Common myeloid progenitor, CD34-positive (primary cell): ENCODE measurements around the gene ZBTB1. TPM values are rescaled to one million over a fixed set of nuclear protein-coding genes. Genes with fewer than 3 reads are reported as not detected.
A peak's percentile ranks its signal among the peaks of the same experiment; 100 is the strongest.

Experiments used
- CTCF ChIA-PET: fragments of 350-600 bp; sonication (Branson Sonifier 250); formaldehyde crosslinking; loops from one replicate; lab custom pipeline; 2021; ENCODE audit warnings: antibody characterized with exemption; lab: Charles Lee
- POLR2A ChIA-PET: fragments of 350-600 bp; sonication (Branson Sonifier 250); formaldehyde crosslinking; loops from one replicate; lab custom pipeline; 2021; ENCODE audit warnings: antibody characterized with exemption; lab: Charles Lee
- DNase-seq, 3 donors: peaks; one replicate each; pipeline versions ENCODE4 v3.0.0 to v3.0.0-alpha.2; 2013
- H3K27ac ChIP-seq, 2 experiments: 1 replicate in 1 of 2; 2 replicates in 1 of 2; pipeline ENCODE4 v1.7.0; 2013; ENCODE audit warnings: inconsistent platforms in 2 of 2, low read length in 2 of 2, mild to moderate bottlenecking in 2 of 2, low read depth in 1 of 2, moderate library complexity in 1 of 2; ENCODE audit not compliant: severe bottlenecking in 2 of 2, insufficient read depth in 1 of 2, poor library complexity in 1 of 2
- H3K27me3 ChIP-seq, 5 experiments: replicated peaks in 2 of 5; 1 replicate in 3 of 5; 2 replicates in 2 of 5; pipeline versions ENCODE4 v1.6.1 to v1.7.0; 2013; ENCODE audit warnings: low read length in 4 of 5, mild to moderate bottlenecking in 2 of 5, moderate library complexity in 2 of 5, inconsistent platforms in 1 of 5; ENCODE audit not compliant: insufficient read depth in 5 of 5, control insufficient read depth in 4 of 5
- H3K36me3 ChIP-seq, 4 experiments: 1 replicate in 2 of 4; 2 replicates in 2 of 4; pipeline versions ENCODE4 v1.6.1 to v1.7.0; 2013; ENCODE audit warnings: low read length in 3 of 4, control low read depth in 1 of 4, mild to moderate bottlenecking in 1 of 4; ENCODE audit not compliant: control insufficient read depth in 4 of 4, insufficient read depth in 4 of 4
- H3K4me1 ChIP-seq, 4 experiments: 1 replicate in 3 of 4; 2 replicates in 1 of 4; pipeline versions ENCODE4 v1.6.1 to v1.7.1; 2013; ENCODE audit warnings: low read length in 3 of 4, mild to moderate bottlenecking in 3 of 4, control low read depth in 1 of 4, inconsistent platforms in 1 of 4, moderate library complexity in 1 of 4; ENCODE audit not compliant: control insufficient read depth in 4 of 4, insufficient read depth in 4 of 4; ENCODE audit errors: control extremely low read depth in 1 of 4
- H3K4me3 ChIP-seq, 7 experiments: 1 replicate in 4 of 7; 2 replicates in 3 of 7; pipeline versions ENCODE4 v1.5.1 to v1.7.0; 2013; ENCODE audit warnings: mild to moderate bottlenecking in 7 of 7, low read length in 6 of 7, moderate library complexity in 6 of 7, inconsistent platforms in 2 of 7, low read depth in 2 of 7, control low read depth in 1 of 7; ENCODE audit not compliant: insufficient read depth in 4 of 7, control insufficient read depth in 1 of 7; ENCODE audit errors: extremely low read depth in 1 of 7
- H3K9me3 ChIP-seq, 5 experiments: 1 replicate in 4 of 5; 2 replicates in 1 of 5; pipeline versions ENCODE4 v1.6.1 to v1.7.1; 2013; ENCODE audit warnings: low read length in 4 of 5, mild to moderate bottlenecking in 2 of 5, inconsistent platforms in 1 of 5, low read depth in 1 of 5, moderate library complexity in 1 of 5; ENCODE audit not compliant: control insufficient read depth in 4 of 5, insufficient read depth in 2 of 5; ENCODE audit errors: control extremely low read depth in 1 of 5
- WGBS: methylation state at CpG from one replicate; pipeline ENCODE4 v1.1.5; 2013; ENCODE audit not compliant: insufficient coverage; 5-methylcytosine and 5-hydroxymethylcytosine counted together
- polyA plus RNA-seq: library from polyadenylated mRNA; unstranded; fragments of 120-200 nt; gene quantifications from one replicate; pipeline ENCODE4 v1.2.1, GENCODE V29; 2013

ZBTB1 gene, protein sequence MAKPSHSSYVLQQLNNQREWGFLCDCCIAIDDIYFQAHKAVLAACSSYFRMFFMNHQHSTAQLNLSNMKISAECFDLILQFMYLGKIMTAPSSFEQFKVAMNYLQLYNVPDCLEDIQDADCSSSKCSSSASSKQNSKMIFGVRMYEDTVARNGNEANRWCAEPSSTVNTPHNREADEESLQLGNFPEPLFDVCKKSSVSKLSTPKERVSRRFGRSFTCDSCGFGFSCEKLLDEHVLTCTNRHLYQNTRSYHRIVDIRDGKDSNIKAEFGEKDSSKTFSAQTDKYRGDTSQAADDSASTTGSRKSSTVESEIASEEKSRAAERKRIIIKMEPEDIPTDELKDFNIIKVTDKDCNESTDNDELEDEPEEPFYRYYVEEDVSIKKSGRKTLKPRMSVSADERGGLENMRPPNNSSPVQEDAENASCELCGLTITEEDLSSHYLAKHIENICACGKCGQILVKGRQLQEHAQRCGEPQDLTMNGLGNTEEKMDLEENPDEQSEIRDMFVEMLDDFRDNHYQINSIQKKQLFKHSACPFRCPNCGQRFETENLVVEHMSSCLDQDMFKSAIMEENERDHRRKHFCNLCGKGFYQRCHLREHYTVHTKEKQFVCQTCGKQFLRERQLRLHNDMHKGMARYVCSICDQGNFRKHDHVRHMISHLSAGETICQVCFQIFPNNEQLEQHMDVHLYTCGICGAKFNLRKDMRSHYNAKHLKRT
- 67.4 TPM for polyA plus RNA-seq

DNA sequence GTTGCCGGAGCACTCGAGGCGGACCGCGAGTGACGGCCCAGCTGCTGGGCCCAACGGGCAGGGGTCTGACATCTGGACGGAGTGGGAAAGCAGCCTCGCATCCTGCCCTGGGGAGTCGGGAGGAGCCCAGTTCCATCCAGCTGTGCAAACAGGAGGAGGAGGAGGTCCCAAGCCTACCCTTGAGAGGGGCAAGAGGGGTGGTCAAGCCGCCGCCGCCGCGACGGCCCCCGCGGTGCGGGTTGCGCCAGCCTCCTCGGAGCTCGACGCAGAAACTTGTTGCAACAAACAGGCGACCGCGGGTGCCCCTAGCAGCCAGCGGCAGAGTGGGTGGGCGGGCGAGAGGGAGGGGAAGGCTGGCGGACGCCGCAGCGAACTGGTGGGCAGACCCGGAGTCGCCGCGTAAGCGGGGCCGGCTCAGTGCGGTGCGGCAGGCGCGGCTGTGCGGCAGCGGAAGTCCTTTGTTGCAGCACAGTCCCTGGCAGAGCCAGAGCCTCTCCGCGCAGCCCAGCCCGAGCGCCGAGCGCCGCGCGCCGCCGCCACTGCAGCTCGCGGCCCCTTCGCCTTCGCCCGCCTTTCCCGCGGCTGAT, at the start of gene ZBTB1:
Gene ZBTB1, plus strand, starts transcription at position 461 of the 587 bp plus-strand sequence. CDS start 16,735 bp downstream, outside the sequence.
- WGBS: under 1% methylated on average over 60 of the region's 63 CpGs
- H3K27ac ChIP-seq: peak within 1 kb of the TSS; percentile 97 to 99
- peak within 1 kb of the TSS; percentile 75 to 97 (median 90) for H3K4me3 ChIP-seq
- no peaks in the 10 kb centered on the region for H3K36me3 ChIP-seq
- no peaks in the 10 kb centered on the region for H3K27me3 ChIP-seq
- H3K4me1 ChIP-seq: peaks cover 33 to 74% (median 61%) of the 10 kb centered on the region in 4 experiments
- CTCF ChIA-PET: interaction anchor here (0.7 to 0.8 kb wide), 2 partner anchors 19 to 307 kb away, joined by 3 read pairs; no protein-coding TSS in a partner anchor
- no peaks in the 10 kb centered on the region for H3K9me3 ChIP-seq
- POLR2A ChIA-PET: interaction anchor here (1.0 to 2.7 kb wide), 6 partner anchors 9 to 166 kb away, joined by 3 to 8 read pairs (median 3); no protein-coding TSS in a partner anchor
- peak; percentile 88 to 96 (median 95) for DNase-seq

DNA sequence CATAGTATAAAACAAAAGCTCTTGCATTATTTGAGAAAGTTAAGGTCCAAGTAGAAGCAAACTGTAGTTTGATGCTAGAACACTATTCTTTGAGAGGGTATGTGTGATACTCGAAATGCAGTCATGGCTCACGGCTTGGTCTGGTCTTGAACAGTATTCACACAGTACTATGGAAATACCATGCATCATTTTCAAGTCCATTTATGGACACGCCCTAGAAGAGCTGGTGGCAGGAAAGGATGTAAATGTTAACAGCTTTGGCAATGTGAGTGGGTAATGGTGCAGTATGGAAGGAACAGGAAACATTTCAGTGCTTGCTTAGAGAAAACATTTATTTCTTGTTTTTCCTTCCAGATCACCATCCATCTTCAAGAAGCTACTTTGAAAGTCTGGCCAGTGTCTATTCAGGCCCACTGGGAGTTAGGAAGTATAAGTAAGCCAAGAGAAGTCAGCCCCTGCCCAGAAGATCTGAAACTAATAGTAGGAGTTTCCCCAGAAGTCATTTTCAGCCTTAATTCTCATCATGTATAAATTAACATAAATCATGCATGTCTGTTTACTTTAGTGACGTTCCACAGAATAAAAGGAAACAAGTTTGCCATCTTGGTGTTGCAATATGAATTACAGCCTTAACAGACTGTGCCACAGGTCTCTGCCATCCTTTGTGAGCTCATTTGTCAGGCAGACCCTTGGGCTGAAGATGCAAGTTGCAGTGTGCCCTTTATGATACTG, 45.0 kb upstream of the ZBTB1 start:
- Histone ChIP-seq H3K27ac (no peak overlapping the region), H3K4me1 (peaks cover 0 to 3% (median 3%) of the 10 kb centered on the region in 4 experiments), H3K36me3 (peaks cover 12 to 60% (median 29%) of the 10 kb centered on the region in 4 experiments), H3K4me3 (no peak overlapping the region), H3K27me3 (no peaks in the 10 kb centered on the region), H3K9me3 (no peaks in the 10 kb centered on the region)
- ChIA-PET CTCF (interaction anchor here (1.2 to 2.8 kb wide), 3 partner anchors 11 to 29 kb away, joined by 3 to 9 read pairs (median 5); no protein-coding TSS in a partner anchor), POLR2A (no interaction called here)
- DNase-seq: peak in 1 of 3 donors; percentile 19
- 0% methylated on average over 1 of the region's 4 CpGs for WGBS

DNA sequence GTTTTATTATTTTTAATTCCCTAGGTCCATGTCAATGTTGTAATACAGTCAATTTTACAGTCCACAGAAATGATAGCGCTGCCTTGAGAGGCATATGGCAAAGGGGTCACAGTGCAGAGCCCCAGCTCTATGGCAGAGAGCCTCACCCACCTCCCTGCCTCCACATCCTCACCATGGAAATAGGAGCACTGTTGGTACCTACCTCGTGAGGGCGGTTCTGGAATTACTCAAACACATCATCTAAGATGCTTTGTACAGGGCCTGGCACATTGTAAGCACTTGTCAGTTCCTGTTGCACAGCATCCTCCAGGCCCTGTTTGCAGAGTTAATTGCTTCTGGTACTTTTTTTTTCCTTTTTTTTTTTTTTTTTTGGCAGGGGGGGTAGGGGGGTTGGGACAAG, 43.3 kb upstream of the ZBTB1 start:
- ChIA-PET CTCF (interaction anchor here (1.1 to 1.4 kb wide), 2 partner anchors 9 to 17 kb away, joined by 3 read pairs; no protein-coding TSS in a partner anchor), POLR2A (interaction anchor here (1.0 kb wide), 1 partner anchor 42 kb away, joined by 3 read pairs; no protein-coding TSS in a partner anchor)

DNA sequence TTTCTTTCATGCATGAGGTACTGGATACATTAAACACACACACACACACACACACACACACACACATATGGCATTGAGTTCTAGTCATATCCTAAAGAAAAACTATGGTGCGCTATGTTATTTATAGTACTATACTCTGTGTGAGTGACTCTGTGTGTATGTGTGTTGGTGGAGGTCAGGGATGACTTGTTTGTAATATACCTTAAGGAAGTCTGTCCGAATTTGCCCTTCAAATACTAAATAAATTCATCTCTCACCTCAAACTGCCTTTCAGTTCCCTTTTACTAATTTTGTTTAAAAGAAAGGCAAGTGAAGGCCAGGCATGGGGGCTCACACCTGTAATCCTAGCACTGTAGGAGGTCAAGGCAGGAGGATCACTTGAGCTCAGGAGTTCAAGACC, 41.4 kb upstream of the ZBTB1 start:
- CTCF ChIA-PET: interaction anchor here (0.6 to 1.8 kb wide), 7 partner anchors 9 to 47 kb away, joined by 3 to 10 read pairs (median 3); no protein-coding TSS in a partner anchor
- Histone ChIP-seq H3K27ac (no peak overlapping the region), H3K4me1 (peaks cover 11 to 16% (median 14%) of the 10 kb centered on the region in 4 experiments), H3K9me3 (no peaks in the 10 kb centered on the region), H3K27me3 (no peaks in the 10 kb centered on the region), H3K36me3 (peaks cover 0 to 28% (median 11%) of the 10 kb centered on the region in 4 experiments), H3K4me3 (no peak overlapping the region)
- POLR2A ChIA-PET: interaction anchor here (0.6 kb wide), 1 partner anchor 94 kb away, joined by 3 read pairs; no protein-coding TSS in a partner anchor
- DNase-seq: no peak
- no CpG with 5 or more reads among the region's 2 CpGs for WGBS

More for the DNA sequence above, 43.3 kb upstream of the ZBTB1 start:
- H3K36me3 ChIP-seq: peaks cover 0 to 44% (median 17%) of the 10 kb centered on the region in 4 experiments
- H3K9me3 ChIP-seq: no peaks in the 10 kb centered on the region
- H3K27ac ChIP-seq: no peak overlapping the region
- no peak overlapping the region for H3K4me3 ChIP-seq
- DNase-seq: no peak
- H3K27me3 ChIP-seq: no peaks in the 10 kb centered on the region
- 100% methylated on average over 3 of the region's 3 CpGs for WGBS
- peaks cover 11 to 15% (median 12%) of the 10 kb centered on the region in 4 experiments for H3K4me1 ChIP-seq

DNA sequence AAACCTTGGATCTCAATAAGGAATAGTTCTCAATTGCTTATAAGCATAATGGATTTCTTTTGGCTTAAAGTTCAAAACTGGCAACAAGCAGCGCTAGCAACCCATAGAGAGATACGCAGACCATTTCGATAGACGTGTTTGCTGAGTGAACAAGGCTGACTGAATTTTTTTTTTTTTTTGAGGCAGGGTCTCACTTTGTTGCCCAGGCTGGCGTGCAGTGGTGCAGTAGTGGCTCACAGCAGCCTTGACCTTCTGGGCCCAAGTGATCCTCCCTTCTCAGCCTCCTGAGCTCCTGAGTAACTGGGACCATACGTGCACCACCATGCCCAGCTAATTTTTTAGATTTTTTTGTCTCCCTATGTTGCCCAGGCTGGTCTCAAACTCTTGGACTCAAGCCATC, 40.7 kb upstream of the ZBTB1 start:
- peaks cover 0 to 21% (median 7%) of the 10 kb centered on the region in 4 experiments for H3K36me3 ChIP-seq
- ChIA-PET CTCF (interaction anchor here (0.6 to 1.2 kb wide), 6 partner anchors 18 to 46 kb away, joined by 3 to 4 read pairs (median 4); no protein-coding TSS in a partner anchor), POLR2A (no interaction called here)
- DNase-seq: no peak
- H3K27ac ChIP-seq: no peak overlapping the region
- no peaks in the 10 kb centered on the region for H3K27me3 ChIP-seq
- 98% methylated on average over 6 of the region's 6 CpGs for WGBS
- no peak overlapping the region for H3K4me3 ChIP-seq
- H3K9me3 ChIP-seq: no peaks in the 10 kb centered on the region
- peaks cover 11 to 16% (median 14%) of the 10 kb centered on the region in 4 experiments for H3K4me1 ChIP-seq

DNA sequence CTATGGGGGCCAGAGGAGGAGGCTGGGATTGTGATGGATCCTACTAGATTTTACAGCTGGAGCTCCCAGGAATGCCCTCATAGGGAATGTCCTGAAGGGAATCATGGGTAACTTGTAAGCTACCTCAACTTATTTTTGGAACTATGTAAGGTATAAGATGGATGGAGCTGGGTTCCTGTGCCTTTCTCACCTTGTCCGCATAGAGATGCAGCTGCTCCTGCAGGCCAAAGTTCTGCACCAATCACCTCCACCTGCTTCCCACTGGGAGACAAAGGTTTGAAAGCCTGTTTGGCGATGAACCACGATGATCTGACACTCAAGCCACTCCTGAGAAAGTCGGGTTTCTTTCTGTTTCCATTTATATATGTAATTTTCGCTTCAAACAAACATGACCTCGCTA, 39.9 kb upstream of the ZBTB1 start:
- no peaks in the 10 kb centered on the region for H3K27me3 ChIP-seq
- no peak overlapping the region for H3K27ac ChIP-seq
- no peaks in the 10 kb centered on the region for H3K9me3 ChIP-seq
- H3K4me3 ChIP-seq: peak overlapping the region in 6 of 7 experiments; percentile 63 to 86 (median 71)
- DNase-seq: no peak
- 88% methylated on average over 1 of the region's 6 CpGs for WGBS
- peaks cover 11 to 16% (median 14%) of the 10 kb centered on the region in 4 experiments for H3K4me1 ChIP-seq
- ChIA-PET CTCF (interaction anchor here (0.7 to 2.3 kb wide), 5 partner anchors 15 to 121 kb away, joined by 3 to 9 read pairs (median 4); no protein-coding TSS in a partner anchor), POLR2A (no interaction called here)
- peaks cover 0 to 13% (median 4%) of the 10 kb centered on the region in 4 experiments for H3K36me3 ChIP-seq
